ENCODE measurements around the gene KRTAP10-5.
"Not testable (repeated sequence)": the region's sequence is repeated elsewhere in the genome, so short reads cannot be mapped to it uniquely, and the experiment has no call there.

Gene KRTAP10-5

GRCh38 chr21:44615911-44616590 lies 35.6 kb upstream of the KRTAP10-5 start:
- Histone ChIP-seq H3K36me3 (ENCODE audit: insufficient read depth, low read length) (no peaks in the 10 kb centered on the region), H3K4me3 (ENCODE audit: low read length) (no peak overlapping the region), H2AFZ (ENCODE audit: low read depth, low read length) (no peak overlapping the region), H3K27me3 (ENCODE audit: insufficient read depth, low read length) (no peaks in the 10 kb centered on the region), H3K4me1 (ENCODE audit: insufficient read depth, low read length) (no peaks in the 10 kb centered on the region), H3K9me3 (ENCODE audit: low read length) (peaks cover 3% of the 10 kb centered on the region)

GRCh38 chr21:44615466-44615865 lies 35.1 kb upstream of the KRTAP10-5 start:
- no peaks in the 10 kb centered on the region for H3K27me3 ChIP-seq (ENCODE audit: insufficient read depth, low read length)
- no peak overlapping the region for H2AFZ ChIP-seq (ENCODE audit: low read depth, low read length)
- peaks cover 3% of the 10 kb centered on the region for H3K9me3 ChIP-seq (ENCODE audit: low read length)
- H3K36me3 ChIP-seq (ENCODE audit: insufficient read depth, low read length) = no peaks in the 10 kb centered on the region
- H3K4me3 ChIP-seq (ENCODE audit: low read length) = no peak overlapping the region
- no peaks in the 10 kb centered on the region for H3K4me1 ChIP-seq (ENCODE audit: insufficient read depth, low read length)

GRCh38 chr21:44614961-44615391 lies 34.6 kb upstream of the KRTAP10-5 start:
- H3K4me1 ChIP-seq (ENCODE audit: insufficient read depth, low read length) = no peaks in the 10 kb centered on the region
- H3K9me3 ChIP-seq (ENCODE audit: low read length) = peaks cover 3% of the 10 kb centered on the region
- H2AFZ ChIP-seq (ENCODE audit: low read depth, low read length) = no peak overlapping the region
- H3K36me3 ChIP-seq (ENCODE audit: insufficient read depth, low read length) = no peaks in the 10 kb centered on the region
- no peak overlapping the region for H3K4me3 ChIP-seq (ENCODE audit: low read length)
- H3K27me3 ChIP-seq (ENCODE audit: insufficient read depth, low read length) = no peaks in the 10 kb centered on the region

GRCh38 chr21:44614161-44614631 lies 33.8 kb upstream of the KRTAP10-5 start:
- H2AFZ ChIP-seq (ENCODE audit: low read depth, low read length) = no peak overlapping the region
- no peaks in the 10 kb centered on the region for H3K36me3 ChIP-seq (ENCODE audit: insufficient read depth, low read length)
- H3K27me3 ChIP-seq (ENCODE audit: insufficient read depth, low read length) = no peaks in the 10 kb centered on the region
- H3K4me1 ChIP-seq (ENCODE audit: insufficient read depth, low read length) = no peaks in the 10 kb centered on the region
- peaks cover 3% of the 10 kb centered on the region for H3K9me3 ChIP-seq (ENCODE audit: low read length)
- no peak overlapping the region for H3K4me3 ChIP-seq (ENCODE audit: low read length)

- H3K4me1 ChIP-seq (ENCODE audit: insufficient read depth, low read length) = no peaks in the 10 kb centered on the region
- no peaks in the 10 kb centered on the region for H3K36me3 ChIP-seq (ENCODE audit: insufficient read depth, low read length)
- H2AFZ ChIP-seq (ENCODE audit: low read depth, low read length) = no peak overlapping the region
- H3K27me3 ChIP-seq (ENCODE audit: insufficient read depth, low read length) = no peaks in the 10 kb centered on the region
- peaks cover 3% of the 10 kb centered on the region for H3K9me3 ChIP-seq (ENCODE audit: low read length)
- no peak overlapping the region for H3K4me3 ChIP-seq (ENCODE audit: low read length)
Measured at GRCh38 chr21:44613386-44614155, 33.2 kb upstream of the KRTAP10-5 start.

GRCh38 chr21:44612669-44613229 lies 32.3 kb upstream of the KRTAP10-5 start:
- H3K4me3 ChIP-seq (ENCODE audit: low read length) = no peak overlapping the region

GRCh38 chr21:44612029-44612486 lies 31.7 kb upstream of the KRTAP10-5 start, which contains the start of gene KRTAP10-8:
Gene KRTAP10-8, plus strand, starts transcription at chr21:44612079. Its CDS starts 22 bp downstream, at chr21:44612101.
- peaks cover 3% of the 10 kb centered on the region for H3K9me3 ChIP-seq (ENCODE audit: low read length)
- no peaks in the 10 kb centered on the region for H3K4me1 ChIP-seq (ENCODE audit: insufficient read depth, low read length)
- no peaks in the 10 kb centered on the region for H3K27me3 ChIP-seq (ENCODE audit: insufficient read depth, low read length)
- H2AFZ ChIP-seq (ENCODE audit: low read depth, low read length) = no peak within 1 kb of the TSS
- H3K36me3 ChIP-seq (ENCODE audit: insufficient read depth, low read length) = no peaks in the 10 kb centered on the region
- H3K4me3 ChIP-seq (ENCODE audit: low read length) = no peak within 1 kb of the TSS

More at GRCh38 chr21:44612669-44613229, 32.3 kb upstream of the KRTAP10-5 start:
- Histone ChIP-seq H3K4me1 (ENCODE audit: insufficient read depth, low read length) (no peaks in the 10 kb centered on the region), H3K9me3 (ENCODE audit: low read length) (peaks cover 3% of the 10 kb centered on the region), H3K36me3 (ENCODE audit: insufficient read depth, low read length) (no peaks in the 10 kb centered on the region), H2AFZ (ENCODE audit: low read depth, low read length) (no peak overlapping the region), H3K27me3 (ENCODE audit: insufficient read depth, low read length) (no peaks in the 10 kb centered on the region)

- no peak overlapping the region for H3K4me3 ChIP-seq (ENCODE audit: low read length)
- H2AFZ ChIP-seq (ENCODE audit: low read depth, low read length) = no peak overlapping the region
- peaks cover 3% of the 10 kb centered on the region for H3K9me3 ChIP-seq (ENCODE audit: low read length)
- H3K36me3 ChIP-seq (ENCODE audit: insufficient read depth, low read length) = no peaks in the 10 kb centered on the region
- H3K4me1 ChIP-seq (ENCODE audit: insufficient read depth, low read length) = no peaks in the 10 kb centered on the region
- H3K27me3 ChIP-seq (ENCODE audit: insufficient read depth, low read length) = no peaks in the 10 kb centered on the region
Measured at GRCh38 chr21:44611551-44611950, 31.1 kb upstream of the KRTAP10-5 start.

GRCh38 chr21:44610157-44610843 lies 29.9 kb upstream of the KRTAP10-5 start:
- not testable (repeated sequence) for H3K4me1 ChIP-seq (ENCODE audit: insufficient read depth, low read length); H3K4me3 ChIP-seq (ENCODE audit: low read length); H2AFZ ChIP-seq (ENCODE audit: low read depth, low read length); H3K36me3 ChIP-seq (ENCODE audit: insufficient read depth, low read length); H3K27me3 ChIP-seq (ENCODE audit: insufficient read depth, low read length); H3K9me3 ChIP-seq (ENCODE audit: low read length)

GRCh38 chr21:44609193-44609592 lies 28.8 kb upstream of the KRTAP10-5 start:
- no peaks in the 10 kb centered on the region for H3K4me1 ChIP-seq (ENCODE audit: insufficient read depth, low read length)
- H3K9me3 ChIP-seq (ENCODE audit: low read length) = peaks cover 3% of the 10 kb centered on the region
- H3K27me3 ChIP-seq (ENCODE audit: insufficient read depth, low read length) = no peaks in the 10 kb centered on the region
- H2AFZ ChIP-seq (ENCODE audit: low read depth, low read length) = no peak overlapping the region
- no peak overlapping the region for H3K4me3 ChIP-seq (ENCODE audit: low read length)
- H3K36me3 ChIP-seq (ENCODE audit: insufficient read depth, low read length) = no peaks in the 10 kb centered on the region

GRCh38 chr21:44606495-44606894 lies 26.1 kb upstream of the KRTAP10-5 start:
- Histone ChIP-seq H3K27me3 (ENCODE audit: insufficient read depth, low read length) (no peaks in the 10 kb centered on the region), H3K4me1 (ENCODE audit: insufficient read depth, low read length) (no peaks in the 10 kb centered on the region), H2AFZ (ENCODE audit: low read depth, low read length) (no peak overlapping the region), H3K4me3 (ENCODE audit: low read length) (no peak overlapping the region), H3K36me3 (ENCODE audit: insufficient read depth, low read length) (no peaks in the 10 kb centered on the region), H3K9me3 (ENCODE audit: low read length) (peaks cover 4% of the 10 kb centered on the region)

- Histone ChIP-seq H3K4me1 (ENCODE audit: insufficient read depth, low read length) (no peaks in the 10 kb centered on the region), H3K4me3 (ENCODE audit: low read length) (no peak overlapping the region), H3K9me3 (ENCODE audit: low read length) (peaks cover 4% of the 10 kb centered on the region), H2AFZ (ENCODE audit: low read depth, low read length) (no peak overlapping the region), H3K36me3 (ENCODE audit: insufficient read depth, low read length) (no peaks in the 10 kb centered on the region), H3K27me3 (ENCODE audit: insufficient read depth, low read length) (no peaks in the 10 kb centered on the region)
Measured at GRCh38 chr21:44603911-44604310, 23.5 kb upstream of the KRTAP10-5 start.

Data from neuron (in vitro differentiated cells).